Stomach (tissue), 9 donors: Measurements from ENCODE around the gene GALNT2. TPM values are rescaled to one million over a fixed set of nuclear protein-coding genes. Genes with fewer than 3 reads are reported as not detected.

Source experiments
- DNase-seq, 2 donors: peaks; one replicate each; pipeline versions ENCODE4 v3.0.0 to v3.0.0-alpha.2; 2013 to 2019
- H3K27ac ChIP-seq, 5 donors: fragments of 200-600 bp in 4 of 5; sonication (generic) in 4 of 5; one replicate each; pipeline ENCODE4 v1.5.1; 2013 to 2019; ENCODE audit warnings: mild to moderate bottlenecking in 1 of 5, moderate library complexity in 1 of 5
- H3K27me3 ChIP-seq, 3 donors: fragments of 200-600 bp; sonication (generic); one replicate each; pipeline ENCODE4 v1.5.1; 2017 to 2019; ENCODE audit warnings: mixed run types in 1 of 3
- H3K36me3 ChIP-seq, 4 donors: fragments of 200-600 bp; sonication (generic); 1 replicate in 3 of 4; 2 replicates in 1 of 4; pipeline ENCODE4 v1.5.1; 2016 to 2019
- H3K4me1 ChIP-seq, 4 donors: fragments of 200-600 bp; sonication (generic); one replicate each; pipeline ENCODE4 v1.5.1; 2016 to 2019
- H3K4me3 ChIP-seq, 4 donors: fragments of 200-600 bp; sonication (generic) in 3 of 4; one replicate each; pipeline ENCODE4 v1.5.1; 2016 to 2019; ENCODE audit warnings: mild to moderate bottlenecking in 1 of 4
- H3K9me3 ChIP-seq, 4 donors: fragments of 200-600 bp; sonication (generic); one replicate each; pipeline ENCODE4 v1.5.1; 2016 to 2019
- CTCF ChIP-seq, 7 experiments: fragments of 450-650 bp in 4 of 7; fragments of 200-600 bp in 3 of 7; sonication (generic) in 3 of 7; IDR thresholded peaks; one replicate each; pipeline ENCODE4 v1.5.1; 2016 to 2019; ENCODE audit warnings: antibody characterized with exemption in 7 of 7, control low read depth in 2 of 7, mild to moderate bottlenecking in 1 of 7
- EP300 ChIP-seq: sonication (generic); formaldehyde crosslinking; IDR thresholded peaks from one replicate; pipeline ENCODE4 v1.6.1; 2017; ENCODE audit warnings: antibody characterized with exemption
- POLR2A ChIP-seq, 4 donors: fragments of 450-650 bp; IDR thresholded peaks; one replicate each; pipeline ENCODE4 v1.6.1; 2016; ENCODE audit warnings: antibody characterized with exemption in 4 of 4, control low read depth in 2 of 4, mild to moderate bottlenecking in 1 of 4, moderate library complexity in 1 of 4
- POLR2AphosphoS5 ChIP-seq, 3 donors: sonication (generic); formaldehyde crosslinking; IDR thresholded peaks; one replicate each; pipeline ENCODE4 v1.6.1; 2016; ENCODE audit warnings: antibody characterized with exemption in 3 of 3
- WGBS, 5 donors: extraction: QIAGEN DNeasy Blood & Tissue Kit in 3 of 5; methylation state at CpG; one replicate each; pipeline versions ENCODE4 v1.1.5 to v1.1.7; 2013 to 2018; 5-methylcytosine and 5-hydroxymethylcytosine counted together
- intact Hi-C: fragments of 100-400 bp; cut with DNase I; formaldehyde crosslinking; loops from one replicate; pipeline ENCODE4 v1.15.1; 2023; ENCODE audit warnings: low total_unique reads
- polyA plus RNA-seq, 3 donors: library from polyadenylated mRNA; stranded (reverse); fragments of 200-250 nt; gene quantifications; one replicate each; pipeline ENCODE4 v1.2.3, GENCODE V29; 2013
- total RNA-seq, 5 donors: library from RNA; depleted of rRNA; stranded (reverse); fragments of >200 nt; gene quantifications; one replicate each; pipeline versions ENCODE4 v1.1.0 to v1.2.3, GENCODE V29; 2014 to 2016
- donor health status: healthy with polysubstance abuse.
- donor health status: Bipolar disorder and iron deficiency.
- donor health status: healthy.

The GALNT2 gene
- total and polyA plus RNA-seq, 8 donors: 5.5 to 101 (median 43.1) TPM

- Histone ChIP-seq H3K27ac (no peak overlapping the region), H3K9me3 (no peaks in the 10 kb centered on the region), H3K27me3 (no peaks in the 10 kb centered on the region), H3K4me3 (no peak overlapping the region), H3K4me1 (peaks cover 4 to 68% (median 28%) of the 10 kb centered on the region in 4 donors), H3K36me3 (no peaks in the 10 kb centered on the region)
- DNase-seq: no peak
- whole genome bisulfite sequencing, 5 donors: 89 to 100% (median 91%) methylated on average over 2 of the region's 2 CpGs
- TF ChIP-seq EP300: no peak
- no peak for TF ChIP-seq CTCF (IDR thresholded peaks at IDR 0.05)
- TF ChIP-seq POLR2A (IDR thresholded peaks at IDR 0.05): no peak
- TF ChIP-seq POLR2AphosphoS5 (IDR thresholded peaks at IDR 0.05): no peak
- intact Hi-C loops: no loop called here
These were observed 103.6 kb downstream of the GALNT2 start for GRCh38 chr1:230170622-230171021.

- no peak overlapping the region for H3K27ac ChIP-seq
- DNase-seq: peak in 1 of 2 donors; percentile 14
These were observed 104.4 kb downstream of the GALNT2 start for GRCh38 chr1:230171356-230172015.

GRCh38 chr1:230172016-230172537 lies 105.0 kb downstream of the GALNT2 start:
- H3K9me3 ChIP-seq: no peaks in the 10 kb centered on the region
- no peak overlapping the region for H3K27ac ChIP-seq
- no peaks in the 10 kb centered on the region for H3K36me3 ChIP-seq
- WGBS, 5 donors: 88 to 95% (median 93%) methylated on average over 7 of the region's 7 CpGs
- no peak for TF ChIP-seq POLR2AphosphoS5 (IDR thresholded peaks at IDR 0.05)
- no peaks in the 10 kb centered on the region for H3K27me3 ChIP-seq
- intact Hi-C loops: no loop called here
- no peak overlapping the region for H3K4me3 ChIP-seq
- H3K4me1 ChIP-seq: peaks cover 5 to 69% (median 29%) of the 10 kb centered on the region in 4 donors
- peak in 1 of 2 donors; percentile 20 for DNase-seq

More at GRCh38 chr1:230171356-230172015, 104.4 kb downstream of the GALNT2 start:
- Histone ChIP-seq H3K9me3 (no peaks in the 10 kb centered on the region), H3K4me1 (peaks cover 5 to 68% (median 25%) of the 10 kb centered on the region in 4 donors), H3K4me3 (no peak overlapping the region), H3K27me3 (no peaks in the 10 kb centered on the region), H3K36me3 (no peaks in the 10 kb centered on the region)
- TF ChIP-seq EP300 (no peak), CTCF (IDR thresholded peaks at IDR 0.05) (no peak), POLR2AphosphoS5 (IDR thresholded peaks at IDR 0.05) (no peak), POLR2A (IDR thresholded peaks at IDR 0.05) (no peak)
- WGBS, 5 donors: 84 to 94% (median 93%) methylated on average over 5 of the region's 5 CpGs
- intact Hi-C loops: no loop called here

- Histone ChIP-seq H3K4me3 (no peak overlapping the region), H3K9me3 (no peaks in the 10 kb centered on the region), H3K4me1 (peaks cover 5 to 67% (median 36%) of the 10 kb centered on the region in 4 donors), H3K27ac (no peak overlapping the region), H3K27me3 (no peaks in the 10 kb centered on the region), H3K36me3 (peaks cover 0 to 6% (median 2%) of the 10 kb centered on the region in 4 donors)
- 93 to 99% (median 98%) methylated on average over 11 of the region's 11 CpGs for WGBS, 5 donors
- TF ChIP-seq EP300 (no peak), CTCF (IDR thresholded peaks at IDR 0.05) (no peak), POLR2A (IDR thresholded peaks at IDR 0.05) (no peak)
- DNase-seq: peak in 1 of 2 donors; percentile 4
- intact Hi-C loops: no loop called here
These were observed 106.3 kb downstream of the GALNT2 start for GRCh38 chr1:230173187-230173975.
